ENCODE data around the gene VSTM2L. TPM values are rescaled to one million over a fixed set of nuclear protein-coding genes. Genes with fewer than 3 reads are reported as not detected.

The VSTM2L gene
- total and polyA plus RNA-seq, 2 donors (not counting 1 experiment from before 2014, with no cell fraction given) = 0.66 to 1.7 TPM

- Histone ChIP-seq H3K4me3 (replicated peaks in 1 of 4; ENCODE audit: control extremely low read depth in 1 of 4, insufficient read depth in 1 of 4, low read depth in 3 of 4, low read length in 4 of 4) (no peak overlapping the region), H3K79me2 (ENCODE audit: control insufficient read depth, insufficient read depth, low read length) (no peaks in the 10 kb centered on the region), H3K27me3 (ENCODE audit: control insufficient read depth, insufficient read depth, low read length) (peaks cover 38% of the 10 kb centered on the region), H3K27ac (ENCODE audit: insufficient read depth, low read length) (no peak overlapping the region), H3K4me2 (ENCODE audit: extremely low read depth, insufficient read depth, low read length) (no peak overlapping the region), H2AFZ (ENCODE audit: low read length) (no peak overlapping the region), H3K36me3 (ENCODE audit: control insufficient read depth, insufficient read depth, low read length) (no peaks in the 10 kb centered on the region), H3K4me1 (ENCODE audit: control insufficient read depth, extremely low read depth, insufficient read depth, low read length) (no peaks in the 10 kb centered on the region), H3K9ac (ENCODE audit: insufficient read depth, low read length) (no peak overlapping the region), H4K20me1 (ENCODE audit: control insufficient read depth, extremely low read depth, insufficient read depth, low read length) (no peaks in the 10 kb centered on the region), H3K9me3 (ENCODE audit: control insufficient read depth, insufficient read depth, low read depth, low read length) (no peaks in the 10 kb centered on the region)
- DNase-seq (ENCODE audit: low read depth in 2 of 2) = no peak
- peak in 1 of 2 donors; percentile 2 for TF ChIP-seq CTCF (conservative IDR thresholded peaks at IDR 0.05 in 1 of 2, IDR thresholded peaks at IDR 0.05 in 1 of 2; ENCODE audit: low read depth in 1 of 2, low read length in 2 of 2)
- no peak for TF ChIP-seq EZH2 (IDR thresholded peaks at IDR 0.05; ENCODE audit: low read length, missing control alignments)
These were observed 3.6 kb upstream of the VSTM2L start for GRCh38 chr20:37899105-37900045.

GRCh38 chr20:37901240-37901639, 1.7 kb upstream of the VSTM2L start:
- Histone ChIP-seq H3K4me2 (ENCODE audit: extremely low read depth, insufficient read depth, low read length) (no peak overlapping the region), H2AFZ (ENCODE audit: low read length) (no peak overlapping the region), H3K79me2 (ENCODE audit: control insufficient read depth, insufficient read depth, low read length) (no peaks in the 10 kb centered on the region), H3K4me3 (replicated peaks in 1 of 4; ENCODE audit: control extremely low read depth in 1 of 4, insufficient read depth in 1 of 4, low read depth in 3 of 4, low read length in 4 of 4) (no peak overlapping the region), H3K27me3 (ENCODE audit: control insufficient read depth, insufficient read depth, low read length) (peaks cover 49% of the 10 kb centered on the region), H3K36me3 (ENCODE audit: control insufficient read depth, insufficient read depth, low read length) (no peaks in the 10 kb centered on the region), H3K9me3 (ENCODE audit: control insufficient read depth, insufficient read depth, low read depth, low read length) (no peaks in the 10 kb centered on the region), H4K20me1 (ENCODE audit: control insufficient read depth, extremely low read depth, insufficient read depth, low read length) (no peaks in the 10 kb centered on the region), H3K4me1 (ENCODE audit: control insufficient read depth, extremely low read depth, insufficient read depth, low read length) (no peaks in the 10 kb centered on the region), H3K27ac (ENCODE audit: insufficient read depth, low read length) (no peak overlapping the region), H3K9ac (ENCODE audit: insufficient read depth, low read length) (no peak overlapping the region)
- TF ChIP-seq EZH2 (IDR thresholded peaks at IDR 0.05; ENCODE audit: low read length, missing control alignments) = no peak
- no peak for DNase-seq (ENCODE audit: low read depth in 2 of 2)

GRCh38 chr20:37901654-37902503, 1.0 kb upstream of the VSTM2L start:
- no peaks in the 10 kb centered on the region for H3K36me3 ChIP-seq (ENCODE audit: control insufficient read depth, insufficient read depth, low read length)
- H3K9me3 ChIP-seq (ENCODE audit: control insufficient read depth, insufficient read depth, low read depth, low read length) = no peaks in the 10 kb centered on the region
- no peaks in the 10 kb centered on the region for H4K20me1 ChIP-seq (ENCODE audit: control insufficient read depth, extremely low read depth, insufficient read depth, low read length)
- peak overlapping the region in 1 of 4 experiments; percentile 55 for H3K4me3 ChIP-seq (replicated peaks in 1 of 4; ENCODE audit: control extremely low read depth in 1 of 4, insufficient read depth in 1 of 4, low read depth in 3 of 4, low read length in 4 of 4)
- no peak overlapping the region for H3K27ac ChIP-seq (ENCODE audit: insufficient read depth, low read length)
- H2AFZ ChIP-seq (ENCODE audit: low read length) = no peak overlapping the region
- H3K4me2 ChIP-seq (ENCODE audit: extremely low read depth, insufficient read depth, low read length) = no peak overlapping the region
- no peaks in the 10 kb centered on the region for H3K79me2 ChIP-seq (ENCODE audit: control insufficient read depth, insufficient read depth, low read length)
- TF ChIP-seq CTCF (conservative IDR thresholded peaks at IDR 0.05 in 1 of 2, IDR thresholded peaks at IDR 0.05 in 1 of 2; ENCODE audit: low read depth in 1 of 2, low read length in 2 of 2) (peak; percentile 57 to 59), EZH2 (IDR thresholded peaks at IDR 0.05; ENCODE audit: low read length, missing control alignments) (peak; percentile 84)
- H3K9ac ChIP-seq (ENCODE audit: insufficient read depth, low read length) = no peak overlapping the region
- no peaks in the 10 kb centered on the region for H3K4me1 ChIP-seq (ENCODE audit: control insufficient read depth, extremely low read depth, insufficient read depth, low read length)
- DNase-seq (ENCODE audit: low read depth in 2 of 2) = peak; percentile 72 to 81
- peaks cover 54% of the 10 kb centered on the region for H3K27me3 ChIP-seq (ENCODE audit: control insufficient read depth, insufficient read depth, low read length)

All from fibroblast of lung (primary cell).